Upper lobe of left lung (tissue), 6 donors: Measurements from ENCODE around the gene STIP1. TPM values are rescaled to one million over a fixed set of nuclear protein-coding genes. Genes with fewer than 3 reads are reported as not detected.
A peak's percentile ranks its signal among the peaks of the same experiment; 100 is the strongest.

Experiments
- ATAC-seq, 2 donors: fragments of 200-7000 bp; cut with Tn5 transposase; one replicate each; pipeline ENCODE4 v1.9.1; 2022; ENCODE audit warnings: mild to moderate bottlenecking in 2 of 2, moderate library complexity in 2 of 2; ENCODE audit not compliant: low FRiP score in 2 of 2
- DNase-seq, 2 donors: peaks; one replicate each; pipeline ENCODE4 v3.0.0-alpha.2; 2019 to 2020
- H3K27ac ChIP-seq, 4 donors: fragments of 200-600 bp; sonication (generic); one replicate each; pipeline ENCODE4 v1.5.1; 2016 to 2019
- H3K27me3 ChIP-seq, 4 donors: fragments of 200-600 bp; sonication (generic); one replicate each; pipeline ENCODE4 v1.5.1; 2017 to 2019
- H3K36me3 ChIP-seq, 4 donors: fragments of 200-600 bp; sonication (generic); one replicate each; pipeline ENCODE4 v1.5.1; 2016 to 2019
- H3K4me1 ChIP-seq, 4 donors: fragments of 200-600 bp; sonication (generic); one replicate each; pipeline ENCODE4 v1.5.1; 2018 to 2019
- H3K4me3 ChIP-seq, 4 donors: fragments of 200-600 bp; sonication (generic); one replicate each; pipeline ENCODE4 v1.5.1; 2017 to 2019; ENCODE audit warnings: mild to moderate bottlenecking in 2 of 4, moderate library complexity in 1 of 4
- H3K9me3 ChIP-seq, 4 donors: fragments of 200-600 bp; sonication (generic); one replicate each; pipeline ENCODE4 v1.5.1; 2018 to 2019
- CTCF ChIP-seq, 6 experiments: fragments of 450-650 bp in 4 of 6; fragments of 200-600 bp in 2 of 6; sonication (generic) in 2 of 6; IDR thresholded peaks; one replicate each; pipeline ENCODE4 v1.5.1; 2016 to 2019; ENCODE audit warnings: antibody characterized with exemption in 6 of 6
- EP300 ChIP-seq, 4 donors: sonication (generic); formaldehyde crosslinking; IDR thresholded peaks; one replicate each; pipeline ENCODE4 v1.5.1; 2017; ENCODE audit warnings: antibody characterized with exemption in 4 of 4, control low read depth in 2 of 4
- POLR2A ChIP-seq, 4 donors: fragments of 450-650 bp; IDR thresholded peaks; one replicate each; pipeline ENCODE4 v1.5.1; 2016 to 2017; ENCODE audit warnings: antibody characterized with exemption in 4 of 4, mild to moderate bottlenecking in 2 of 4
- POLR2AphosphoS5 ChIP-seq, 2 donors: sonication (generic); formaldehyde crosslinking; IDR thresholded peaks; one replicate each; pipeline ENCODE4 v1.5.1; 2017; ENCODE audit warnings: antibody characterized with exemption in 2 of 2
- WGBS, 2 donors: methylation state at CpG; one replicate each; pipeline ENCODE4 v1.1.5; 2017 to 2018; 5-methylcytosine and 5-hydroxymethylcytosine counted together
- total RNA-seq, 6 donors: library from RNA; depleted of rRNA in 4 of 6; stranded (reverse); fragments of >200 nt in 4 of 6; gene quantifications; one replicate each; pipeline versions ENCODE4 v1.1.0 to v1.2.1, GENCODE V29; 2016 to 2021
- donor health status: DM: no; HTN: no; CAD: no; lungs with moderate emphysema.
- donor health status: DM: no; HTN: yes; CAD: no; lungs with severe emphysema.

The STIP1 gene
- total RNA-seq, 6 donors from 2014 or later, result 37.8 to 132 (median 82.6) TPM

- DNase-seq (no peak), ATAC-seq (peak in 1 of 2 donors; percentile 1)
- H3K4me1 ChIP-seq, result peaks cover 40 to 58% (median 48%) of the 10 kb centered on the region in 4 donors
- TF ChIP-seq CTCF (IDR thresholded peaks at IDR 0.05), result no peak
- peaks cover 0 to 13% (median 10%) of the 10 kb centered on the region in 4 donors for H3K36me3 ChIP-seq
- peak overlapping the region; percentile 80 to 91 (median 84) for H3K27ac ChIP-seq
- 36 to 46% methylated on average over 30 to 31 of the region's 31 CpGs for WGBS, 2 donors
- H3K27me3 ChIP-seq, result no peaks in the 10 kb centered on the region
- H3K9me3 ChIP-seq, result no peaks in the 10 kb centered on the region
- peak overlapping the region; percentile 69 to 79 (median 72) for H3K4me3 ChIP-seq
These were observed 62.0 kb downstream of the STIP1 start for GRCh38 chr11:64247729-64248531.

GRCh38 chr11:64248578-64248977, 62.6 kb downstream of the STIP1 start:
- no peak overlapping the region for H3K27ac ChIP-seq
- H3K9me3 ChIP-seq, result no peaks in the 10 kb centered on the region
- WGBS, 2 donors, result 58 to 87% methylated on average over 3 to 7 of the region's 7 CpGs
- DNase-seq (no peak), ATAC-seq (no peak)
- peaks cover 41 to 61% (median 47%) of the 10 kb centered on the region in 4 donors for H3K4me1 ChIP-seq
- H3K4me3 ChIP-seq, result no peak overlapping the region
- peaks cover 0 to 8% (median 7%) of the 10 kb centered on the region in 4 donors for H3K36me3 ChIP-seq
- no peaks in the 10 kb centered on the region for H3K27me3 ChIP-seq
- TF ChIP-seq CTCF (IDR thresholded peaks at IDR 0.05), result no peak
- no peak for TF ChIP-seq POLR2A (IDR thresholded peaks at IDR 0.05)
- TF ChIP-seq POLR2AphosphoS5 (IDR thresholded peaks at IDR 0.05), result no peak
- no peak for TF ChIP-seq EP300 (IDR thresholded peaks at IDR 0.05)

- TF ChIP-seq POLR2AphosphoS5 (IDR thresholded peaks at IDR 0.05) (no peak), CTCF (IDR thresholded peaks at IDR 0.05) (no peak), POLR2A (IDR thresholded peaks at IDR 0.05) (no peak), EP300 (IDR thresholded peaks at IDR 0.05) (no peak)
- no peak for ATAC-seq
- 96 to 97% methylated on average over 3 to 4 of the region's 4 CpGs for WGBS, 2 donors
These were observed 63.1 kb downstream of the STIP1 start for GRCh38 chr11:64249038-64249437.

DNA sequence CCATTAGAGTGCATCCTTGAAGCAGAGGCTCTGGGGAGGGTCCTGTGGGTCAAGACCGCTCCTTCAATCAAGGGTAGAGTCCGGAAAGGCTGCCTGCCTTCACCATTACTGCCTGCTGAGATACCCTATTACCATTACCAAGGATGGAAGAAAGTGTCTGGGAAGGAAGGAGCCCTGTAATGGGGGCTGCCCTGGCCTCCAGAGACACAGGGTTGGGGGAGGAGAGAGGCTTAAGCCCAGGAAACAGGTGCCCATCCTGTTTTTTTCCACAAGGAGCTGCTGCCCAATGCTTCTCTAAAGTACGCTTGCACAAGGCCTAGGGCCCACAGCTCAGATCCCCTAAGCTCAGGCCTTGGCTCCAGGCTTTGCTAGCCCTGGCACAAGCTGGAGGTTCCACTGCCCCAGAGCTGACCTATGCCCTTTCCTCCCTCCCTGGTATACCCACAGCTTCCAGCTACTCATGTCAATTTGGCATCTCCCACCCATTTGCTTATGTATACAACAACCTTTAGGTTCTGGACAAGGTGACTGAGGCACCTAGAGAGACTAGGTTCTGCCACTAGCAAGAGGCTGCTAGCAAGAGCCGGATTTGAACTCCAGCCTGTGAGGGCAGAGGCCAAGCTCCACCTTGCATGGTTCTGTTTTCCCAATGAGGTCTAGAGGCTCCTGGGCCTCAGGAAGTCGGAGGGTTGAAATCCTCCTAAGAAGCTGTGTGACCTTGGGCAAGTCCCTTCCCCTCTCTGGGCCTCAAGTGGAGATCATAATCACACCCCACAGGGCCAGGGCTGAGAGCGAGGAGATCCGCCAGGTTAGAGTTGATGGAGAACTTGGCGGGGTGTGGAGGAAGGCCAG, 63.8 kb downstream of the STIP1 start:
- ATAC-seq (no peak), DNase-seq (no peak)
- no peaks in the 10 kb centered on the region for H3K27me3 ChIP-seq
- H3K9me3 ChIP-seq, result no peaks in the 10 kb centered on the region
- H3K4me3 ChIP-seq, result no peak overlapping the region
- TF ChIP-seq POLR2AphosphoS5 (IDR thresholded peaks at IDR 0.05) (no peak), EP300 (IDR thresholded peaks at IDR 0.05) (no peak), POLR2A (IDR thresholded peaks at IDR 0.05) (no peak), CTCF (IDR thresholded peaks at IDR 0.05) (no peak)
- no peak overlapping the region for H3K27ac ChIP-seq
- peaks cover 40 to 63% (median 49%) of the 10 kb centered on the region in 4 donors for H3K4me1 ChIP-seq
- WGBS, 2 donors, result 91 to 97% methylated on average over 8 of the region's 8 CpGs
- peaks cover 0 to 8% (median 7%) of the 10 kb centered on the region in 4 donors for H3K36me3 ChIP-seq

More at GRCh38 chr11:64249038-64249437, 63.1 kb downstream of the STIP1 start:
- peaks cover 41 to 63% (median 49%) of the 10 kb centered on the region in 4 donors for H3K4me1 ChIP-seq
- H3K9me3 ChIP-seq, result no peaks in the 10 kb centered on the region
- peaks cover 0 to 4% (median 2%) of the 10 kb centered on the region in 4 donors for H3K36me3 ChIP-seq
- H3K4me3 ChIP-seq, result no peak overlapping the region
- no peaks in the 10 kb centered on the region for H3K27me3 ChIP-seq
- H3K27ac ChIP-seq, result no peak overlapping the region
- DNase-seq, result no peak
